GM19238 (cell line): ENCODE measurements around the gene BMPER.

ENCODE experiments used
- DNase-seq: peaks from one replicate; pipeline ENCODE4 v3.0.0; 2011; ENCODE audit warnings: low spot score; ENCODE audit not compliant: insufficient read length

The BMPER gene

DNA sequence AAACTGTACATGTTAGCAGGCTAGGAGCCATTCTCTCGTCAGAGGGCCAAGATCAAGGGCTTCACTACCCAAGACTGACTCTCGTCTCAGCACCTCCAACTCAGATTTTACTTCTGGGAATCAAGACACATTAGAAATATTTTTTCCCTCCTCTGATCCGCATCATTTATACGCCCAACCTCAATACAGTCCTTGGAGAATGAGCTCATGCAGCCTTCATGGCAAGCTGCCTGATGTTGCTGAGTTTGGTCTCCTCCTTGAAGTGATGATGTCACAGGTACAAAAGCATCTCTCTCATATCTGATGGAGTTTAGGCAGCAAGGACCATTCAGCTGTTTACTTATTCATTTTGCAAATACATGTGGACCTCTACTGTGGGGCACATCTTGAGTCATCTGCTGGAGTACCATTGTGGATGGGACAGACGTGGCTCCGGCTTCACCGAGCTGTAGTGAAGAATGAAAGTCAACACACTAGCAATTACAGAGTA is 114.0 kb downstream of the BMPER start:
- DNase-seq, result no peak

DNA sequence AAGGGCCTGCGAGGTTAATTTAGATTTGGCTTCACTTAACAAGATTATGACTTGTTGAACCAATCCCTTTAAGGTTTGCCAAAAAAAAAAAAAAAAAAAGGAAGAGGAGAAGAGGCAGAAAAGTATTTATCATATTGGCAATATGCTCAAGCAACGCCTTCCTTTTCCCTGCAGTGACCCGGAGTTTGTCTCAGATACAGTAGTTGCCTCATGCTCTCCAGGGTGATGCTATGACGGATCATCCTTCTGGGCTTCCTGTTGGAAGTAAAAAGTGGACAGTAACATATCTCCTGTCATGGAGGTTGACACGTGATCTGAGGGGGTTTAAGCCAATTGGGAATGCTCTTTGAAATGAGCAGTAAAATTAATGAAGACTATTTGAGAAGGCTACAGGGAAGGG is 117.3 kb downstream of the BMPER start:
- DNase-seq, result no peak

DNA sequence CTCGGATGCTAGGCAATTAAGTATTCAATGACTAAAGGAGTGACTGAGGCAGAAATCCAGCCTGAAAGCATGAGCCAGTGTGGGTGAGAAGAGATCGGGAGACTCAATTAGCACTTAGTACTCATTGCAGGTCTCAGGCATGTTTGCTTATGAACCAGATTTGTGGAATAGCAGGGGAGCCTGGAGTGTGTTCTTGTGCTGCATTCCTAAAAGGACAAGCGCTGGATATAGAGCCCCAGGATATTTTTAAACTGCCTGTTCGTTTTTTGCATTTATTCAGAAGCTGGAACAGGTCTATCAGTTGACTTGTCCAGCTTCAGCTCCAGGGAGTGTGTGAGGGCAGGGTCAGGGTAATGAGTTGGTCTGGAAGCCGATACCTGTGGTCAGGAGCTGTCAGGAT is 120.3 kb downstream of the BMPER start:
- DNase-seq, result no peak

DNA sequence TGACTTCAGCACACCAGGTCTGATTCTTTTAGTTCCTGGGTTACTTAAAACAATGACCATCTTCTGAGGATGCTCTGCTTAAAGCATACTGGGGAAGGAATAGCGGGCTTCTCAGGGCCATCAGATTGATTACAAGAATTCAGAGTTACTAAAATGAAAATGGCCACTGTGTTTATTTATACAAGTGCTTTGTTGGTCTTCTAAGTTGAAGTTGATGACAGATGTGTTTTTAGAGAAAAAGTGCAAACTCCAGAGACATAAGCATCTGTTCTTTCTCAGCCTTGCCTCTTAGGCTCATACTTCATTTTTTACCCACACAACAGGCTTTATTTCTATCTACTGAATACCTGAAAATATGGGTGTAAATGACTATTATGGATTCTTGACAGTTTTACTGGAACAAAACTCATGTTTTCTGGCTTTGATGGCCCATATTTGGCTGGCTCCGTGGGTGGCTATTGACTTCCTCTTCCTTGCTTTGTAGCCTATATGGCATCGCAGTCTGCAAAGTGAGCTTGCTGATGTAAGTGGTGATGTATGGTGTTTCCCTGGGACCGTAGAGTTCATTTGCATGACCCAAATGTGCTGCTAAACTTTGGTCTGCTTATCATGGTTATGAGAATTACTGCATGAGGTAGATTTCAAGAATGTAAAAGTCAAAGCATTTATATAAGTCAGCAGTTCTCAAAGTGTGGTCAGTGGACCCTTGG is 121.3 kb downstream of the BMPER start:
- no peak for DNase-seq

DNA sequence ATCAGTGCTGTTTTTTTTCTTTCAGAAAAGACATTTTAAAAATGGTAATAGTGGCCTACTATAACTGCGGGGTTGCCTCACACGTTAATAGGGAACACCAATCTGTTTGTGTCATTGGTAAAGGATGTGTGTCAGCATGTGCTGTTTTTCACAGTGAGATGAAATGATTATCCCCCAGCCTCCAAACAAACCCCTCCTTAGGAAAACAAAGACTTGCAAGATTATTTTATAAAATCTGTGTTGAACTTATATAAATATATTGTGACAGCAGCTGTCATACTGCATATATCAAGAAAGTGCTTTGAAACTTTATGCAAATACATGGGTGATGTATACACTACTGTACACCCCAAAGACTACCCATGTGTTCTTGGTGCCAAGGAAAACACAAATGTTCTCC is 125.8 kb downstream of the BMPER start:
- DNase-seq, result no peak

DNA sequence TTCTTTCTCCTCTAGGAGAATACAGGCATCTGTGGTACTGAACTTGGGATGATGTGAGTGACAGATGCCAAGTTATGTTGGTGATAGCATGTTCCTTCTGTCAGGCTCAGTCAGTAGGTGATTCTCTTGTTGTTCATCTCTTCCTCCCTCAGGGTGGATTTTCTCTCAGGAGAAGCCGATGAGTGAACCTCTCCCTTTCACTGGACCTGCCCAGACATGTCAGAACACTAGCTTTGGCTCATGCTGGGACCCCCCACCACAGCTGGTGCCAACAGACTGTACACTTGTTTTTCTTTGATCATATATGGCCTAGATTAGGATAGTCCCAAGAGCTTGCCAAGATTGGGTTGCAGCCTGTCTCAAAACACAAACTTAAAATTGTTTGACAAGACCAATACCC is 129.4 kb downstream of the BMPER start:
- no peak for DNase-seq

DNA sequence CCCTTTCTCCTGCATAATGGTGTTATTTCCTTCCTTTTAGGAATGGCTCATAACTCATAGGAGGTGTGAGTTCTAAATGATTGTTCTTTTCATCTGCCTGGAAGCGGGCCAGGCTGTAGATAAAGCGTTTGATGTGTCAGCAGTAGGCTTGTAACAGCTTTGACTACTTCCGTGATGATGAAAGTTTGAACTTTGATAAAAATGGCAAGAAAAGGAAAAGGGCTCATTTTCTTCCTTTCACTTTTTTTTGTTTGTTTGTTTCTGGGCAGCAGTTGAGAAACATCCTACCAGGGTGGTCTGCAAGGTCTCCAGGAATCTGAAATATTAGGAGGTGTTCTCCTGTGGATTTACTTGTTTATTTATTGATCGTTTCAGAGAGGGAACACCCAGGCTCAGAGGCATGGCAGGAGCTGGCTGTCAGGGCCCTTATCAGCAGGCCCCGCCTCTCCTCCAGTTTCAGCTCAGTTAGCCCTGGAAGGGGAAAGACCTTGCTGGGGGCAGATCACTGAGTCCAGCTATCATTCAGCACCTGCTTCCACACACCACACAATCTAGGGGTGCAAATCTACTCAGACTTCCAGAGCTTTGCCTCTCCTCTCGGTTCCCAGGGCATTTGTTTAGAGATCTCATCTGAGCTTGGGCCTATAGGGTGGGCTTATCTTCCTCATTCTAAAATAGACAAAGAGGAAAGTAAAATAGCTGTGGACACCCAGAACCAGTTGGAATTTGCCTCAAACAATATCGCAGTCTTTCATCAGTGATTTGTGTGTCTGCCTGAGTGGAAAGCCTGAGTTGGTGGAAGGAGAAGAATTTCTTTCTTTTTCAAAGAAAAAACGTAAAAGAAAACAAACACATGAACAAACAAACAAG is 130.9 kb downstream of the BMPER start:
- DNase-seq, result no peak

DNA sequence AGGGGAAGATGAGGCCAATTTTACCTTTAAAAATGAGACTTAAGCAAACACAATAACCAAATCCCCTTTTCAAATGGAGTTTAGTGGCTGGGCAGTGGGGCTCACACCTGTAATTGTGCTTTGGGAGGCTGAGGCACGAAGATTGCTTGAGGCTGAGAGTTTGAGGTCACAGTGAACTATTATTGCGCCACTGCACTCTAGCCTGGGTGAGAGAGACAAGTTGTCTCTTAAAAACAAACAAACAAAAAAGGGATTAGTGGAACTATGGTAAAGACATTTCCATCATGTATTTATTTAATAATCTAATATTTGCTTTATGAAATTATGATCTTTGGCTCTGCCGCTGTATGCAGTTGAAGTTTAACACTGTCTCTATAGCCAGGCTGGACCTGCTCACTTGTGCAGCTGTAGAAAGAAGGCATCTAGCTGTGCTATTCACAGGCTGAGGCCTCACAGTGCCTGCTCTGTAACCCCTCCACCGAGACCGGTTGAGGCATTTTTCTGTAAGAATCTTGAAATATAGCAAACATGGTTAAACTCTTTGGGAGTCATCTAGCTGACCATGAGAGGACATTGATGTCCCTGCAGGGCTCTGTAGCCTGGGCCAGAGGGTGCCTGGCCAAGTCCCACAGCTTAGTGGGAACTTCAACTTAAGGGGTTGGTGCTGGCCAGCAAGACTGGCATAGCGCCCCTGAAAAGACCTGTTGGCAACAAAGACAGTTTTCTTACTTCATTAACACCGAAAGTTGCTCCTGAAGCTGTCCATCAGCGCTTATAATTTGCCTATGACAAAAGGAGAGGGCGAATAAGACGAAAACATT is 131.8 kb downstream of the BMPER start:
- no peak for DNase-seq

DNA sequence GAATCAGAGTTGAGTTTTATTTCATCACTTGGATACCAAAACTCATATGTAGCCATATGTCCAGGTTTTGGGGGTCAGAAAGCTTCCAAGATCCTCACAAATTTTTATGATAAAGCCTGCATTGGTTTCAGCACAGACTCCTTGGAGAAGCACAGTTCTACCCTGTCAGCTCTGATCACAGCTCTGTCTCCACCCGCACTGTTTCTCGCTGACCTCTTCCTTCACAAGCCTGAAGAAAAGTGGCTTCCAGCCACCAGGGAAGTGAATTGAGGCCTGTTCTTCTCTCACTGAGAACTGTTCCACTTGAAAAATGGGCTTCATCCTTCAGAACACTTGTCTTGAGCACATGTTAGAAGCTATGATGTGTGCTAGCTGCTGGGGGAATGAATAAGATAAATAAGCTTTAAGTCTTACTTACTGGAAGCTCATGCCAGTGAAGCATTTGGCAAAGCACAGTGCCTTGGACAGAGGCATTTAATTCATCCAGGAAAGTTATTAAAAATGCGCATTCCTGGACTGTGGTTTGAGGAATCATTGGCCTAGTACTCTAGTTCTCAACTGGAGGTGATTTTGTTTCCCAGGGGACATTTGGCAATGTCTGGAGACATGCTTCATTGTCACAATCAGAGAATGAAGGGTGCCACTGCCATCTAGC is 133.6 kb downstream of the BMPER start:
- DNase-seq, result no peak

DNA sequence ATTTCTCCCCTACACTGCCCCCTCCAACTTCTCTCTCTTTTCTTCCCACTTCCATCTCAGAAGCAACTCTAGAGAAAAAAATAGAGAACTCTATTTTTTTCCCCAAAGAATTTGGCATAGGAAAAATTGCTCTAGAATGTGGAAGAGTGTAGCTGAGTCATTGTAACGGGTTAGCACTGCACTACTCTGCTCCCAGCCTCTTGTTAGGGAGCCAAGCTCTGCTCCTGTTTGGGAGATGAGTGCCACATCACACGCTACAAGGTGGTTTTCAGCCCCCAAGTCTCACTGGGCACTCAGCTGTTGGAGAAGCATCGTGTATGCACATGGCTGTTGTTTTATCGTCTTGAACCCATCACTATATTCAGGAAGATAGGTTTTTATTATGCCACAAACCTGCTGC is 136.4 kb downstream of the BMPER start:
- no peak for DNase-seq

DNA sequence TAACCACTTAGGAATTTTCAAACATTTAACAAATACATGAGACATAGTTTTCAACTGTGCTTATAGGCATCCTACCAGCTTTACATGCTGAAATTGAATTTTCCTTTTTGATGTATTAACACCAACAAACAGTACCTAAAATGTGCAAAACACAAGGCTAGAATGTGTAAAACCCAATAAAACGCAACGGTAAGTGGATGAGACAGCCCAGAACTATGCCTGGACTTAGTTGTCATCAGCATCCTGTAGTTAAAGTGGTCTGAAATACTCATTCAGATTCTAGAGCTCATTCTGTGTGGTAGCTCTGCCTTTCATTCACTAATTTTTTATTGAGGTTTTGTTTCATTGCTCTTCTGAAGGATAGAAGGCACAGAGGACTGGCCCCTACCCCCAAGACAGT is 137.1 kb downstream of the BMPER start:
- DNase-seq, result no peak

DNA sequence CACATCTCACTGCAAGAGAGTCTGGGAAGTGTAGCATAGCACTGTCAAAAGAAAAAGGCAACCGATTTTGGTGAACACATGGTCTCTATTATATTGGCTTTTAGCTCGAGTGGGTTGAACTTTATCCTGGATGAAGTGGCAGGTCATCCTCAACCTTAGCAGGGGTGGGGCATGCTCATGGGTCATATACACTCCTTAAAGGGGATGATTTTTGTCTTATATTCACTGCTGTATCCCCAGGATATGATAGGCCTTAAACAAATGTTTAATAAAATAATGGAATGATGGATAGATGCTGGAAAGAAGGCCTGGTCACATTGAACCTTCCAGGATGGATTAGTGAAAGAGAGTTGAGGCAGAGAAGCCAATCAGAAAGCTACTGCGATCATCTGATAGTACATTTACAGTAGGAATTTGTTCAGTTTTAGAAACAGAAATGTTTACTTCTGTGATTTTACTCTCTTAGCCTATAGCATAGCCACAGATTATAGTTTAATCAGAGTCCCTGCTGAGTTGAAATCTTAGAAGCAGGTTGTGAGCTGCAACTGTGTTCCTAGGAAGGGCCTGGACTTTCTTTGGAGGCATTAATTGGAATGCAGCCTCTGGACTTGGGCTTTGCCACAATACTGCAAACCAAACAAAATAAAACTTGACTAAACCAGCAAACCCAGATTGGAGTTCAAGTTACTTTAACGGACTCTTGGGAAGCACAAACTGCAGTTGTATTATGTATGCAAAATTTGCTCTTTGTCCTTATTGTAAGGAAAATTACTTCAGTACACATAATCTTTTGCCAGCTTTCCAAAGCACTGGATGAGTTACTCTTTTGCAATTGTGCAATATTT is 138.3 kb downstream of the BMPER start:
- no peak for DNase-seq

DNA sequence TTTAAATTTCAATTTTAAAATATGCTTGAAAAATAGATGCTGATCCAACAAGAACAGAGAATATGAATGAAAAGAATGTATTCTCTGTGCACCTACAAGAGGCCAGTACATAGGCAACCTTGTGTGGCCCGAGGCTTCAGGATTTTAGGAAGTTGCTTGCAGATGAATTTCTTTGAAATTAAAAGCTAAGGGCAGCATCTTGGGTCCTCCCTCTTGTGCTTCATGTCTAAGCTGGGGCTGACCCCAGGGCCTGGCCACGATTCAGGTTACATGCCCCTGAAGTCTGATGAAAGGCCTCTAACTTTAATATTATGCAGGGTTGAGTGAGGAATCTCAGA is 138.9 kb downstream of the BMPER start:
- DNase-seq, result no peak

DNA sequence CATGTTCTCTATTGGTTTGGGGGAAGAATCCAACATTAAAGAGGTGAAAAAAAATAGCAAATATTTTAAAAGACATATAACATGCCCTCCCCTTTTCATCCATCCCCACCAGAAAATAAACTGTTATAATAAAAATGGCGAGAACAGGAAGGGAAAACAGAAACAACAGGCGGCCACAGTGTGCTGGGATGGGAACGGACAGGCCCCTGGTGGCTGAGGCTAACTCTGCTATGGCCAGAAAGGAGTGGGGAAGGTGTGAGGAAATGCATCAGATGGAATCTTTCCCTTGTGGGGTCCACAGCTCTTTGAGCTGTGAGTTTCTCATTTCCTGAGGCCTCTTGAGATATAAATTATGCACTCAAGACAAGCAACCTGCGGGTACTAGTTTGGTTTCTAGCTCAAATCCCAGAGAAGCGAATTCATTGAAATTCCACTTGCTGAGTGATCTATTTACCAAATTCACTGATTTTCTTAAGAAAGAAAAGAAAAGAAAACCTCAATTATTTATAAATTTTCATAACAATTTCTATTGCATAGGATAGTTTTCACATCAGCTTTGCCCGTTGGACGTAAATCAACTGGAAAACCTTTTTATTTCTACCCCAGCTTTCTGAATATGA is 139.5 kb downstream of the BMPER start:
- DNase-seq, result no peak

DNA sequence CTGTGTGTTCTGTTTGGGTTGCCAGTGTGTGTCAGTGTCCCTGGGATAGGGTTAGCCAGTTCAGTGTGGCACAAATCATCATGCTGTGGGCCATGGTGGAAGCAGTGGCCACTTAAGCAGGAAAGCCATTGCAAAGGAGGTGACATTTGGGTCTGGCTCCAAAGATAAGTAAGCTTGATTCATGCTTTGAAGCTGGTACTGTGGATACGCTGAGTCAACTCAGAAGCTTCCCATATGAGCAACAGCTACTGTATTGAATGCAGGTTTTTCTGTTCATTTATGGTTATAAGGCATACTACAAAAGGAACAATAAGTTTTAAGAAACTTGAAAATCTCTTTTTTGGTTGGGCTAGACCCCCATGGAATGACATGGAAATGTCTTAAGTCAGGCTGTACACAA is 143.1 kb downstream of the BMPER start:
- DNase-seq, result no peak

DNA sequence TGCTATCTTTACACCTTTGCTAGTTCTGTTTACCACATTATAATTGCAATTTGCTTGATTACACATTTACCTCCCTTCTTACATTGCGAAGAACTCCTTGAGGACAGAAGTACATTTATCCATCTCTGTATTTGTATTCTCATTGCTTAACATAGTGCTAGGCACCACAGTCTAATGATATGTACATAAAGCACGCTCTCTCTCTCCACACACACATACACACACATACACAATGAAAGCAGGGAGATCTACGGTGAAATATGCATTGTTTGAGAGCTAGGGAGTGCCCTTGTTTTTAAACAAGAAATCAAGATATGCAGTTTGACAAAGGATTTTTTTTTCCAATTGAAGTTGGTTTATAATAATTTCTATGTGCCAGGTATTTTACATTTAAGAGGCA is 148.7 kb downstream of the BMPER start:
- no peak for DNase-seq

DNA sequence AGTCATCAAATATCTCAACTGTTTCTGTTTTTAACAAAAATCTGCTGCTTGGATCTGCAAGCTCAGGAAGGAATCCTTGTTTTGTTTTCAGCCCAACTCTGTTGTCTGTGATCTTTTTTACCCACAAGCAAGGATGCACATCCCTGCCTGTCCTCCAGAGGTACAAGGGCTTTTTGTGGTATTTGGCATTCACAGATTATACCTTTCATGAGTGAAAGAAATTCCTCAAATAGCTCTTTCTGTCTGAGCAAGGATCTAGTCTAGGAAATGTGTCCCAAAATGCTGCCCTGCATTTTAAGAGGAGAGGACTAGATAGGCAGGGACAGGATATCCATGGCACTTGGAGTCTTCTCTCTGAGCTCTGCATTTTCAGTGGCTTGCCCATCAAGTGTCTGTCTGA is 151.8 kb downstream of the BMPER start:
- no peak for DNase-seq

DNA sequence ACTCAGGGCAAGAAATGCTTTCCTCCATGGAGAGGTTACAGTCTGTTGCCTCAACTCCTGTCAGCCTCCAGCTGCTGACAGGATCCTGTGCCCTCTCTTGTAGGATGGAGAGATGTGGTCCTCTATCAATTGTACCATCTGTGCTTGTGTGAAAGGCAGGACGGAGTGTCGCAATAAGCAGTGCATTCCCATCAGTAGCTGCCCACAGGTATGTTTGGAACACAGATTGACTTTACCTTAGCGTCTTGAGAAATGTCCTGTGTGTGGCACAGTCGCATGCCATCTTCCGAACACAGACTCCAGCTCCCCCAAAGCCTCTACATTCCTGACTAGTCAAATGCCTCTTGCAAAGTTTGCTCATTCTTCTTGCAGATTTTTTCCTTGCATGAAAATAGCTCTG is 152.6 kb downstream of the BMPER start:
- DNase-seq, result no peak

DNA sequence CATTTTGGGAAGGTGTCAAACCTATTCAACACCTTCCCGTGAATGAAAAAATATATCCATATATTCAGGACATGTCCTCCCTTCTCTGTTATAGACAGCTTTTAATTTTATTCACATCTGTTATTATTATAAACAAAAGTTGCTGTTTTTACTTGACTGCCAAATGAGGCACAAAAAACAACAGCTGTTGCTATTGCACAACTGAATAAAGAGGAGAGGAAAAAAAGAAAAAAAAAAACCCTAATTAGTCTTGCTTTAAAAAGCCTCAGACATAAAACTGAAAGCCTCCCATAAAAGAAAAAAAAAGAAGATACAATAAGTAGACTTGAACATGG is 153.4 kb downstream of the BMPER start:
- no peak for DNase-seq

DNA sequence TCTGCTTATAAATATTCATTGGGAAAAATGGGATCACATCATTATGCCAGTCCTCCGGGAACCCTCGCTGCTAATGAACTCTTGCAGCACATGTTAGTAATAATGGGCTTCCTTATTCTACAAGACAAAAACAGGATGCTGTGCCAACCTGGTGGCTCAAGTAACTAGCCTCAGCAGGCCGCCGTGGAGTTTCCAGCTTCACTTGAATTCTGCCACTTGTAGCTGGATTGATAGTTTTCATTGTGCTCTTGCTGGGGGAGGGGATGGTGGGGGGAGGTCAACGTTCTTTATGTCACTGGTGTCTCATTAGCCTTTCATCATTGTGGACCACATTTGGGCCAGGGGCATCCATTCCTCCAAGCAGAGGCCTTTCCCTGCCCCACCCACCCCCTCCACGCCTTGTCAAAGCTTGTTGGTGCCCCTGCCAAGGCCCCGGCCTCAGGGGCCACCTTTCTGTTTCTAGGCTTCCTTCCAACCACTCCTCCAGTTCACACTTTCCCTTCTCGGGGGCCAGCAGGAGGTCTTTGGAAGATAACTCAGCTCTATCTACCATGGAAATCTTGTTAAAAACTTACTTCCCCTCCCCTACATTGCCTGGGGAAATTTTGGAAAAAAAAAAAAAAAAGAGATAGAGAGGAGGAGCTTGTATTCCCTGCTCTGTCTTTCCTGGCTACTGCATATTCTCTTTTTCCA is 153.9 kb downstream of the BMPER start:
- no peak for DNase-seq
